GM19240 (cell line): ENCODE measurements around the gene ATP6V1A.
A peak's percentile ranks its signal among the peaks of the same experiment; 100 is the strongest.

Experiments
- DNase-seq: peaks from one replicate; pipeline ENCODE4 v3.0.0; 2011; ENCODE audit warnings: low spot score; ENCODE audit not compliant: insufficient read length

ATP6V1A gene

GRCh38 chr3:113746548-113747282 lies at the start of gene ATP6V1A:
Gene ATP6V1A (plus strand): TSS chr3:113747035. CDS start chr3:113778754, 31,719 bp downstream.
- DNase-seq, result peak; percentile 32

- no peak for DNase-seq
Observed at GRCh38 chr3:113697500-113698090, 49.2 kb upstream of the ATP6V1A start.

GRCh38 chr3:113698213-113698742 lies 48.6 kb upstream of the ATP6V1A start:
- DNase-seq, result no peak

- DNase-seq, result no peak
Observed at GRCh38 chr3:113698956-113699355, 47.9 kb upstream of the ATP6V1A start.

- DNase-seq, result no peak
Observed at GRCh38 chr3:113707835-113708234, 39.0 kb upstream of the ATP6V1A start.

GRCh38 chr3:113712129-113712528 lies 34.7 kb upstream of the ATP6V1A start:
- no peak for DNase-seq

- DNase-seq, result no peak
Observed at GRCh38 chr3:113714702-113715101, 32.1 kb upstream of the ATP6V1A start.

- no peak for DNase-seq
Observed at GRCh38 chr3:113717308-113717707, 29.5 kb upstream of the ATP6V1A start.

- DNase-seq, result no peak
Observed at GRCh38 chr3:113717818-113718217, 29.0 kb upstream of the ATP6V1A start.

GRCh38 chr3:113719294-113719693 lies 27.5 kb upstream of the ATP6V1A start:
- no peak for DNase-seq

GRCh38 chr3:113719758-113720157 lies 27.1 kb upstream of the ATP6V1A start:
- DNase-seq, result no peak

- no peak for DNase-seq
Observed at GRCh38 chr3:113721636-113722035, 25.2 kb upstream of the ATP6V1A start.

GRCh38 chr3:113728661-113729060 lies 18.2 kb upstream of the ATP6V1A start:
- no peak for DNase-seq

- DNase-seq, result no peak
Observed at GRCh38 chr3:113730550-113730949, 16.3 kb upstream of the ATP6V1A start.

- DNase-seq, result no peak
Observed at GRCh38 chr3:113731694-113732093, 15.1 kb upstream of the ATP6V1A start.

- no peak for DNase-seq
Observed at GRCh38 chr3:113736548-113737089, 10.2 kb upstream of the ATP6V1A start.

GRCh38 chr3:113741086-113741485 lies 5.7 kb upstream of the ATP6V1A start:
- DNase-seq, result no peak

GRCh38 chr3:113741620-113742019 lies 5.2 kb upstream of the ATP6V1A start:
- DNase-seq, result no peak

- no peak for DNase-seq
Observed at GRCh38 chr3:113743006-113743630, 3.7 kb upstream of the ATP6V1A start.

GRCh38 chr3:113744941-113745755 lies 1.7 kb upstream of the ATP6V1A start:
- no peak for DNase-seq
